Measurements from ENCODE around the gene MFSD12.

DNA sequence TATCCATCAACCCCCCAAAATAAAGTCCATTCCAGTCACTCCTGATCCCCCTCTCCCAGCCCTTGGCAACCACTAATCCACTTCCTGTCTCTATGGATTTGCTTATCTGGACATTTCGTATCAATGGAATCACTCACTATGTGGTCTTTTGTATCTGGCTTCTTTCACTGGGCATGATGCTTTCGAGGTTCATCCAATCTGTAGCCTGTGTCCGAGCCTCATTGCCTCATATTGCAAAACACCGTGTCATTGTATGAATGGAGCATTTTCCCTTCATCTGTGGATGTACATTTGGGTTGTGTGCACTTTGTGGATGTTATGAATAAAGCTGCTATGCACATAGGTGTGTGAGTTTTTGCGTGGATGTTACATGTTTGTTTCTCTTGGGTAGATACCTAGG, 52.7 kb downstream of the MFSD12 start:
- TF ChIP-seq, protein P1, sequence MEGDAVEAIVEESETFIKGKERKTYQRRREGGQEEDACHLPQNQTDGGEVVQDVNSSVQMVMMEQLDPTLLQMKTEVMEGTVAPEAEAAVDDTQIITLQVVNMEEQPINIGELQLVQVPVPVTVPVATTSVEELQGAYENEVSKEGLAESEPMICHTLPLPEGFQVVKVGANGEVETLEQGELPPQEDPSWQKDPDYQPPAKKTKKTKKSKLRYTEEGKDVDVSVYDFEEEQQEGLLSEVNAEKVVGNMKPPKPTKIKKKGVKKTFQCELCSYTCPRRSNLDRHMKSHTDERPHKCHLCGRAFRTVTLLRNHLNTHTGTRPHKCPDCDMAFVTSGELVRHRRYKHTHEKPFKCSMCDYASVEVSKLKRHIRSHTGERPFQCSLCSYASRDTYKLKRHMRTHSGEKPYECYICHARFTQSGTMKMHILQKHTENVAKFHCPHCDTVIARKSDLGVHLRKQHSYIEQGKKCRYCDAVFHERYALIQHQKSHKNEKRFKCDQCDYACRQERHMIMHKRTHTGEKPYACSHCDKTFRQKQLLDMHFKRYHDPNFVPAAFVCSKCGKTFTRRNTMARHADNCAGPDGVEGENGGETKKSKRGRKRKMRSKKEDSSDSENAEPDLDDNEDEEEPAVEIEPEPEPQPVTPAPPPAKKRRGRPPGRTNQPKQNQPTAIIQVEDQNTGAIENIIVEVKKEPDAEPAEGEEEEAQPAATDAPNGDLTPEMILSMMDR (tag by site-specific recombination; IDR thresholded peaks at IDR 0.05): no peak
- TF ChIP-seq SP2 (tag by site-specific recombination; IDR thresholded peaks at IDR 0.05) (no peak), ZNF521 (tag by site-specific recombination; IDR thresholded peaks at IDR 0.05) (no peak)

All from HEK293 (cell line).